GM18909 (cell line): Measurements from ENCODE around the gene PFKL.
"Not testable (repeated sequence)": the region's sequence is repeated elsewhere in the genome, so short reads cannot be mapped to it uniquely, and the experiment has no call there.

Experiments used
- ATAC-seq: cut with Tn5 transposase; IDR thresholded peaks from one replicate; pipeline ENCODE4 v1.9.1; 2021; ENCODE audit warnings: mild to moderate bottlenecking; ENCODE audit not compliant: unreplicated experiment, poor library complexity

Gene PFKL

GRCh38 chr21:44354775-44355771 lies 55.2 kb downstream of the PFKL start:
- ATAC-seq = no peak

GRCh38 chr21:44356160-44356559 lies 56.3 kb downstream of the PFKL start:
- no peak for ATAC-seq

GRCh38 chr21:44356636-44357035 lies 56.8 kb downstream of the PFKL start:
- no peak for ATAC-seq

GRCh38 chr21:44357064-44357837 lies 57.4 kb downstream of the PFKL start:
- no peak for ATAC-seq

GRCh38 chr21:44359396-44359795 lies 59.5 kb downstream of the PFKL start:
- ATAC-seq = no peak

- ATAC-seq = no peak
Observed at GRCh38 chr21:44360159-44360558, 60.3 kb downstream of the PFKL start.

GRCh38 chr21:44361903-44362302 lies 62.0 kb downstream of the PFKL start:
- ATAC-seq = not testable (repeated sequence)

GRCh38 chr21:44363278-44363677 lies 63.4 kb downstream of the PFKL start:
- no peak for ATAC-seq

GRCh38 chr21:44364151-44365053 lies 64.5 kb downstream of the PFKL start:
- no peak for ATAC-seq

- no peak for ATAC-seq
Observed at GRCh38 chr21:44365251-44365966, 65.6 kb downstream of the PFKL start.

- no peak for ATAC-seq
Observed at GRCh38 chr21:44365967-44366585, 66.2 kb downstream of the PFKL start.

GRCh38 chr21:44366586-44367211 lies 66.8 kb downstream of the PFKL start:
- no peak for ATAC-seq

- no peak for ATAC-seq
Observed at GRCh38 chr21:44368711-44369446, 69.0 kb downstream of the PFKL start.

GRCh38 chr21:44370027-44370735 lies 70.3 kb downstream of the PFKL start:
- ATAC-seq = no peak

GRCh38 chr21:44370786-44371410 lies 71.0 kb downstream of the PFKL start:
- no peak for ATAC-seq

GRCh38 chr21:44371596-44371995 lies 71.7 kb downstream of the PFKL start:
- ATAC-seq = no peak

GRCh38 chr21:44372616-44373015 lies 72.8 kb downstream of the PFKL start:
- no peak for ATAC-seq
